Urinary bladder (tissue), 4 donors: Measurements from ENCODE around the gene WLS. TPM values are rescaled to one million over a fixed set of nuclear protein-coding genes. Genes with fewer than 3 reads are reported as not detected.

Source experiments
- DNase-seq: peaks from one replicate; pipeline ENCODE4 v3.0.0-alpha.2; 2015; ENCODE audit errors: extremely low spot score
- H3K27ac ChIP-seq: one replicate; pipeline ENCODE4 v1.5.1; 2013; ENCODE audit warnings: low read depth, mild to moderate bottlenecking, moderate library complexity
- H3K36me3 ChIP-seq: one replicate; pipeline ENCODE4 v1.6.1; 2013; ENCODE audit warnings: mild to moderate bottlenecking, moderate library complexity; ENCODE audit not compliant: insufficient read depth
- H3K4me1 ChIP-seq: one replicate; pipeline ENCODE4 v1.6.1; 2013; ENCODE audit warnings: mild to moderate bottlenecking, moderate library complexity; ENCODE audit not compliant: insufficient read depth
- H3K4me3 ChIP-seq: one replicate; pipeline ENCODE4 v1.5.1; 2013; ENCODE audit warnings: low read depth, low read length
- WGBS: extraction: QIAGEN DNeasy Blood & Tissue Kit; methylation state at CpG from one replicate; pipeline ENCODE4 v1.1.7; 2013; 5-methylcytosine and 5-hydroxymethylcytosine counted together
- polyA plus RNA-seq: library from polyadenylated mRNA; stranded (reverse); fragments of 200-250 nt; gene quantifications from one replicate; pipeline ENCODE4 v1.2.3, GENCODE V29; 2013
- total RNA-seq: library from RNA; depleted of rRNA; stranded (reverse); fragments of >200 nt; gene quantifications from one replicate; pipeline ENCODE4 v1.2.3, GENCODE V29; 2014
- donor health status: healthy with polysubstance abuse.
- donor health status: healthy.

The WLS gene
- total and polyA plus RNA-seq, 2 donors = 98.7 to 107 TPM

DNA sequence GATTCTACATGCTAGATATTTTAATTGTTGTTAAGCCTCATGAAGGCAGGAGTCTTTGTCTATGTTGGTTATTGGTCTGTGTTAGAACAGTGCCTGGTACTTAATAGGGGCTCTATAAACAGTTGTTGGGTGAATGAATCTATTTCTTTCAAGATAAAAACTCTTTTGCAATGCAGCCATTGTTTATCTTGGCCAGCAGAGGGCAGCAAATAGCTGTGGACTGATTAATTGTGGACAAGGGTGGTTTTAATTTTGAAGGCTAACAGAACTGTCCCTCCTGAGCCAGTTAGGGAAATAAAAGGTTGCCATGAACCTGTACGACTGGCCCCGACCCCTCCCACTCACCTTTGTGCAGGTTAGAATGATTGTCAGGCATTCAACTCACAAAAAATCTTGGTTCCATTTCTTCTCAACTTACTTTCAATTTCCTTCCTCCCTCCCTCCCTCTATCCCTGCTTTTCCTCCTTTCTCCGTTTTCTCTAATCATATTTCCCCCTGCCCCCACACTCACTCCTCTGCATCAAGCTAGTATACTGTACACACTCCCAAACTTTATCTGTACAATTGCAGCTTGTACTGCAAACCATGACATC, 115.6 kb downstream of the WLS start:
- no peak overlapping the region for H3K4me3 ChIP-seq
- no peak overlapping the region for H3K27ac ChIP-seq
- 4% methylated on average over 3 of the region's 3 CpGs for WGBS
- no peaks in the 10 kb centered on the region for H3K36me3 ChIP-seq
- DNase-seq = no peak
- no peaks in the 10 kb centered on the region for H3K4me1 ChIP-seq

DNA sequence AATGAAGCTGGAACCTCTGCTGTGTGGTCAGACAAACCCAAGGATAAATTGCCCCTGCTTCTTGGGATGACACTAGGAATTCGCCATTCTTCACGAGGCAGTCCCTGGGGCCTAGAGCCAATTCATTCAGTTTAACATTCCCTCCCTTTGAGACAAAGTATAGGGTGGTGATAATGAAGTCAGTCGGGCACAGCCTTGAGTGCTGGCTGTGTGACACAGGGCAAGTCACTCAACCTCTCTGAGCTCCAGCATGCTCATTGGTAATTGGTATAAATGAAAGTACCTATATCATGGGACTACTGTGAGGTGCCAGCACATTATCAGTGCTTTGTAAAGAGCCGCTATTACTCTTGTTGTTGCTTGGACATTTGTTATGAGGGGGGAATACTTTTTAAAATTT, 117.0 kb downstream of the WLS start:
- H3K4me1 ChIP-seq = peaks cover 2% of the 10 kb centered on the region
- no peak overlapping the region for H3K4me3 ChIP-seq
- H3K36me3 ChIP-seq = no peaks in the 10 kb centered on the region
- no peak for DNase-seq
- no peak overlapping the region for H3K27ac ChIP-seq
- WGBS = 79% methylated on average over 4 of the region's 4 CpGs

DNA sequence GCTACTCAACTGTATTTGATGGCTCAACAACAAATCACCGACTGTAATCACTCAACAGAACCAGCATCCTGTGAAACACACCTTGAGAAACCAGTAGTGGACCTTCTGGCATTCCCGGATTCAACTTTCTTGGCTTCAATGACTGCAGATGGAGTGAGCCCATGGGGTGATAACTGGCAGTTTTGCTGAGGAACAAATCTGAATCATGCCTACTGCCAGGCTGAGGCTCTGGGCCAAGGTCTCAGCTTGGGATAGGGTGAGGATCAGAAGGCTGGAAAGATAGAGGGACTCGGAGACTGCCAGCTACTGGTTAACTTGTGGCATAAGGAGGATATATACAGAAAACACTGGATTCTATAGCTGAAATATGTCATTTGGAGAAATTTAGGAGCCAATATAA, 118.4 kb downstream of the WLS start:
- Histone ChIP-seq H3K27ac (no peak overlapping the region), H3K4me3 (no peak overlapping the region), H3K4me1 (peaks cover 2% of the 10 kb centered on the region), H3K36me3 (no peaks in the 10 kb centered on the region)
- DNase-seq = no peak
- 95% methylated on average over 3 of the region's 3 CpGs for WGBS

DNA sequence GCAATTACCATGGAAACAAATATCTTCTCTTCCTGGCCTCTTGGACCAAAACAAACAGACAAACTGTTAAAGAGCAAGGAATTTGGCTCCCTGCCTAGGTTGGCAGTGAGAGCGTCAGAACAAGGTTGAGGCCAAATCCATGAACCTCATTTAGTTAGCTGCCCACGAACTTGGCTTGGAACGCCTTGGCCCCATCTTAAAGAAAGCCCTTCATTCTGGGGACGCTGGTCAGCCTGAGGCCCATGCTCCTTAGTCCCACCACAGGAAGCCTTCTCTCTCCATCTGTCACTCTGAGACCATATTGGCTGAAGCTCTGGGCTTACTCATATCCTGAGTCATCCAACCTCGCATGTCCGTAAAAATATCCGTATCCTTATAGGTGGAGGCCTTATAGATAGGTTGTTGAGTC, 119.5 kb downstream of the WLS start:
- WGBS = 23% methylated on average over 7 of the region's 7 CpGs
- Histone ChIP-seq H3K4me3 (no peak overlapping the region), H3K36me3 (no peaks in the 10 kb centered on the region), H3K4me1 (peaks cover 2% of the 10 kb centered on the region), H3K27ac (no peak overlapping the region)
- DNase-seq = no peak

DNA sequence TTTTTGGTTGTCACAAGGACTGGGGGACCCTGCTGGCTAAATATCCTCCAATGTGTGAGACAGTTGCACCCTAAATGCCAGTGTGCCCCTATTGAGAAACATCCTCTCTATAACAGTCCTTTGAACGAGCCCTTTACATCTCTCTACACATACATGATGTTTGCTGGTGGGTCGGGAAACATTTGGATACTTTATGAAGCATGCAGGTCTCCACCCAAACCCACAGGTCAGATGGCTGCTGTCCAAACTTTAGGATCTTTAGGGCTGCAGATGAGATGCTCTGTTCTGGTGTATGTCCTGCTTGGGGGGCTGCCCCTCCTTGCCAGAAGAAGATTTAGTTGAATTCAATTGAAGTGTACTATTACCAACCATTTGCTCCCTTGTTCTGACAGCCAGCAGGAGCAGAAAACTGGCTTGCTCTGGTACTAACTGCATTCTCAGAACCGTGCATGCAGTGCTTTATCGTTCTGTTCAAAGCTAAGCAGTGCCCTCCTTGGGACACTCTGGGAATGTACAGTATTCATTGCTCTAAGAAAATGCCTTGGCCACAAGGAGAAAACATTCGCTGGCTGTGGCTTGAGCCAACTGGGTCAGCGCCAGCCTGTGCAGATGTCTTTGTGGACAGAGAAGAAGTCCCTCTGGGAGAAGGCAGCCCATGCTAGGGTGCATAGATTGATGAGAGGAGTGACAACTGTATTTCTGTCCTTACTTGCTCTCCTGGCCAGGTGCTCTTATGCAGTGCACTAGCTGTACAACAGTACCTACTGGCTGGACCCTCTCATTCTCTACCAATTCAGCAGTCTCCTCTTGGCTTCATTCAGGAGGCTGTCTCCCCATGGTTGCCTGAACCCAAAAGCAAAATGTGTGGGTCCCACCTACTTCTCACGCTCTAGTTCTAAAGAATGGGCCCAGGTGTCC, 120.5 kb downstream of the WLS start:
- WGBS = 37% methylated on average over 7 of the region's 7 CpGs
- H3K27ac ChIP-seq = no peak overlapping the region
- peak; percentile 20 for DNase-seq
- no peak overlapping the region for H3K4me3 ChIP-seq
- H3K4me1 ChIP-seq = peaks cover 2% of the 10 kb centered on the region
- H3K36me3 ChIP-seq = no peaks in the 10 kb centered on the region

DNA sequence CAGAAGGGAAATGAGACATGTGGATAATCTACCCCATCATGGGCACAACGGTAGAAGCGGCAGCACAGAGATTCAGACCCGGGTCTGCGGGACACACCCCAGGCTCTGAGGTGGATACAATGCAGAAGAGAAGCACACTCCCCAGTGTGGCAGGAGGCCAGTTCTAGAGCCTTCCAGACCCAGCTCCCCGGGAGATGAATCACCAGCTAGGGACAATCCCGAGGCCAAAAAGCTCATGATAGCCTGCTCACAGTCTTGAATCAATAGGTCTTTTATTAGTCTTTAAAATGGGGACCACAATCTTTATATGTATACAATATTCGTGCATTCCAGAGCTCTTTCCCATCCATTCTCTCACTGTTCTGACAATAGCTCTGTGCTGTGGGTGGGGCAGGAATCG, 124.6 kb downstream of the WLS start:
- 61% methylated on average over 8 of the region's 8 CpGs for WGBS
- no peak overlapping the region for H3K27ac ChIP-seq
- no peaks in the 10 kb centered on the region for H3K36me3 ChIP-seq
- H3K4me1 ChIP-seq = peaks cover 2% of the 10 kb centered on the region
- DNase-seq = no peak
- no peak overlapping the region for H3K4me3 ChIP-seq

DNA sequence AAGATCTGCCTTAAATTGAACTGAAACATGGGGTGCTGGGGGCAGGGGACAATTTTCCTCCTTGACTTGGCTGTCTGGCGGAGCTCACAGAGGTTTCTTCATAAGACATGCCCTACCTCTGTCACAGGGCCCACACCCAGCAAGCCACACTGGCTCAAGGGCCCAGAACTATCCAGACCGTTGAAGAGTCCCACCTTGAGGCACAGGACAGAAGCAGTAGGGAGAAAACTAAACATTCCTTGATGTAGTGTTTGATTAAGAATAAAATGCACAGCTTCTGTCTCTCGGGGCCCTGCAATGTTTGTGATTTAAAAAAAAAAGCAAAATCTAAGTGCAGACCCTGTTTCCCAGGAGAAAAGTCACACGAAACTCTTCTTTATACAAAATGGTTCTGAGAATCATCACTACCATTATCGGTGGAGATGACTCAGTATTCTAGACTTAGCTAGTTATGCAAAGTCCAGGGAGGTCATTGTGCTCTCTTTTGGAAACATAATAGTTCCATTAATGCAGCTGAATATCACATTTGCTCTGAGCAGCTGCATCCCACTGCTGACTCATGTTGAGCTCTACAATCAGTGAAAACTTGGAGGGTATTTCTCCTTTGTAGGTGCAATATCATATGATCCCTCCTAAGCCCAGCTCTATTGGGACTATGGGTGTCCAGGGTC, 128.3 kb downstream of the WLS start:
- Histone ChIP-seq H3K4me1 (no peaks in the 10 kb centered on the region), H3K27ac (no peak overlapping the region), H3K4me3 (no peak overlapping the region), H3K36me3 (no peaks in the 10 kb centered on the region)
- DNase-seq = no peak
- WGBS = 76% methylated on average over 5 of the region's 5 CpGs

DNA sequence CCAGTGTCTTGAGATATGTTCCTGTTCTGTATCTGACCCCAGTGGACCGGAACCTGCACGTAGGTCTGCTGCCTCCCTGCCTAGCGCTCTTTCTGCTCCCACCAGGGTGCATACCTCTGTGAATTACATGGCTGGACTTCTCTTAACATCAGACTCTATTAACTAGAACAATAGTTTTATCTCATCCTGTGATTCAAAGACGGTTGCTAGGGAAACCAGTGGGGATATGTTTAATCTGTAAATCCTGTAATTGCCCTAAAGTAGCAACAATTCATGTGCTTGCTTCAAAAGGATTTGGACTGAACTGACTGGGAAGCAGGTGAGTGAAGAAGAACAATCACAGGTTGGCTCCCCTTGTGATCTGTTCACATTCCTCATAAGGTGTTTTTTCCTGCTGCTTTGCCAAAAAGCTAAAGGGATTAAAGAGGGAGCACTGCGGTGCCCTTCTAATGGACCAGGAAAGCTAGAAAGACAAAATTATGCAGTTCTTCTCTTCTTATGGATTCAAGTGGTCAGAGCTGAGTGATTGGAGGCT, 129.2 kb downstream of the WLS start:
- no peak for DNase-seq
- H3K4me1 ChIP-seq = no peaks in the 10 kb centered on the region
- H3K4me3 ChIP-seq = no peak overlapping the region
- WGBS = 90% methylated on average over 5 of the region's 5 CpGs
- no peak overlapping the region for H3K27ac ChIP-seq
- H3K36me3 ChIP-seq = no peaks in the 10 kb centered on the region

DNA sequence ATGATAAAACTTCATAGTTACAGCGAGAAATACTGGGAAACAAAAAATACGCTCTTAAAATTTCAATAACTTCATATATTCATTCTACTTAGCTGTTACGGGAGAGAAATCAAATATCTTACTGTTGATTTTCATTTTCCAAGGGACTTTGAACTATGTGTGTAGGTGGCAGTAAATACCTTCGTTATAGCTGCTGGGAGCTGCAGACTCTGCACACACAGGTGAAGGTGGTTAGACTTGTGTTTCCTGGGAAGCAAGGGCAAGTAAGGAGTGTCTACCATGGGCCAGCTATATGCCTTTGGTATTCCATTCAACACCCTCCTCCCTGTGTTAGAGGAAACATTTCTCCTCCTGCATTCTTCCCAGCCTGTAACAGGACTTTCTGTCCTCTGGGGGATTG, 130.5 kb downstream of the WLS start:
- no peak for DNase-seq
- H3K36me3 ChIP-seq = no peaks in the 10 kb centered on the region
- WGBS = 96% methylated on average over 4 of the region's 4 CpGs
- H3K4me3 ChIP-seq = no peak overlapping the region
- H3K4me1 ChIP-seq = no peaks in the 10 kb centered on the region
- no peak overlapping the region for H3K27ac ChIP-seq

DNA sequence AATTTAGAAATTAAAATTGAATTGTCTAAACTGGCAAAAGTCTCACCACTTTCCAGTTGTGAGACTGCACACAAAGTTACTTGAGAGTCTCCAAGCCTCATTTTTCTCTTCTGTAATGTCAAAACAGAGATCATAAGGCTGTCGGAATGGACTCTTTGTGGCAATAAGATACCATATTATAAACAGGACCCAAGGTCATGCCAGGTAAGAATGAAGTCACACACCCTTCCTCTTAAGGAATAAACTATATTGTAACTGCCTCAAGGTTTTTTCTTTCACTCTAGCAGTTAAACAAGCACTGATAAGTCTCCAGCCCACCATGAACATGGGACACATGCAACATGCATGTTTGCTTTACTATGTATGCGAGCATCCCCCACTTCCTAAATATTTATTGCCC, 131.8 kb downstream of the WLS start:
- no peak for DNase-seq
- Histone ChIP-seq H3K27ac (no peak overlapping the region), H3K4me1 (no peaks in the 10 kb centered on the region), H3K4me3 (no peak overlapping the region), H3K36me3 (no peaks in the 10 kb centered on the region)
- 89% methylated on average over 2 of the region's 2 CpGs for WGBS

DNA sequence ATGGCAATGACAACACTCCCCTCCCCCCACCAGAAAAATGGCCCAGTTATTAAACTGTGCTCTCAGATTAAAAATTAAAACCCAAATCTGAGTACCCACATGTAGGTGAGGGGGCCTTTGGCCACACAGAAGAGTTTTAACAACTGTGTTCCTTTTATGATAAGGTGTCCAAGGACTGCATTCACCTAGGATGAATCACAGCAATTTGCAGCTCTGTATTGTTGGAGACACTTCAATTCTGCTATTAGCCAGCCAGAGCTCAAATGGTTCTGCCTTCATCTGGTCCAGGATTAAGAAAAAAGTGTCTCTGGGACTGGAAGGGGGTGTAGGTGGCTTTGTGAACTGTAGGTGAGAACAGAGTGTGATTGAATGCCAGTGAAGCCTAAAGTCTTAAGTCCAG, 138.6 kb downstream of the WLS start:
- Histone ChIP-seq H3K4me3 (no peak overlapping the region), H3K4me1 (no peaks in the 10 kb centered on the region), H3K27ac (no peak overlapping the region), H3K36me3 (no peaks in the 10 kb centered on the region)
- DNase-seq = no peak

DNA sequence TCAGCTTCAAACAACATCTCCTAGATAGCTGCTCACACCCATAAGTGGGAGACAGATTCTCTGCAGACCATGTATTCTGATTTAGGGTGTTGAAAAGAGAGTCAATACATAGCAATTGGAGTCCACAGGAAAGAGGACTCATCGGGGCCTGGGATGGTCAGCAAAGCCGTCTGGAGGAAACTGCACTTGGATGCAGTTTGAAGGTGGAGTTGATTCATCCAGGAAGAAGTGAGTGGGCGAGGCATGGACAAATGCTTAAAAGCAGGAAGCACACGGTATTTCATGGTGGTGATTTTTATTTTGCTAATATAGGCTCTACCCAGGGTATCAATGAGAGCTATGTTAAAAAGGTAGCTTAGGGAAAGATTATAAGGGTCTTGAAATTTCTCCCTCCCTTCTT, 145.1 kb downstream of the WLS start:
- no peaks in the 10 kb centered on the region for H3K36me3 ChIP-seq
- H3K4me1 ChIP-seq = no peaks in the 10 kb centered on the region
- no peak overlapping the region for H3K4me3 ChIP-seq
- DNase-seq = no peak
- no peak overlapping the region for H3K27ac ChIP-seq
- WGBS = 84% methylated on average over 4 of the region's 4 CpGs

DNA sequence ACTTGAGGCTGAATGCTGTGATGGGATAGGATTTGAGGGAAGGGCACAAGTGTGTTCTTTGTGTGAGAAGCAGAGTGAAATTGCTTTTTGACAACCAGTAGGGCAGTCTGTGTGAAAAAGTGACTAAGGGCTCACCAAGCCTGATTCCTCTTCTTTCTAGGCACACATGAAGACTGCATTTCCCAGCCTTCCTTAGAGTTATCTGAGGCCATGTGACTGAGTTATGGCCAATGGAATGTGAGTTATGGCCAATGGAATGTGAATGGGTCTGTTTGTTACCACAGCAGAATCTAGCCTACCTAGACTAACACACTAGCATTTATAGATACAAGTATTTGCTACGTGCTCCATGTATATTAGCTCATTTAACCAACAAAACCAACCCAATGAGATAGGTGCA, 146.6 kb downstream of the WLS start:
- 95% methylated on average over 1 of the region's 1 CpG for WGBS
- Histone ChIP-seq H3K36me3 (no peaks in the 10 kb centered on the region), H3K27ac (no peak overlapping the region), H3K4me3 (no peak overlapping the region), H3K4me1 (no peaks in the 10 kb centered on the region)
- no peak for DNase-seq

DNA sequence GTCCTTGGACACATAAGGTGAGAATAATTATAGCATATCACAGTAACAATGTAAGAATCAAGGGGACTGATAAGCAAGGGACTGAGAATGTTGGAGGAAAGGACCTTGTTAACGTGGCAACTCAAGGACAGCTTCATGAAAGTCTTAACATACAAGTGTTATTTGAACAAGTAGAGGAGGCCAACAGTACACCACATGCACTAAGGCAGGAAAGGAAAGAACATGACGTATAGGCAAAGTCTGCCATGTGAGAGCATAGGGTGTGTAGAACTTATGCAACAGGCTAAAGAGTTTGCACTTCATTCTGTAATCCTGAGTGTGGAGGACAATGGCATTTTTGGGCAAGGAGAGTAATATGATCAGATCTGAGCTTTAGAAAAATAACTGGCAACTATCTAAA, 148.6 kb downstream of the WLS start:
- Histone ChIP-seq H3K27ac (no peak overlapping the region), H3K36me3 (no peaks in the 10 kb centered on the region), H3K4me3 (no peak overlapping the region), H3K4me1 (no peaks in the 10 kb centered on the region)
- no peak for DNase-seq
- WGBS = 45% methylated on average over 2 of the region's 2 CpGs
